Measurements from ENCODE around the gene UBE2E2. TPM values are rescaled to one million over a fixed set of nuclear protein-coding genes. Genes with fewer than 3 reads are reported as not detected.

UBE2E2 gene
- total and polyA plus RNA-seq, 2 donors (not counting 1 experiment from before 2014, with no cell fraction given) = 16.0 to 45.0 TPM

DNA sequence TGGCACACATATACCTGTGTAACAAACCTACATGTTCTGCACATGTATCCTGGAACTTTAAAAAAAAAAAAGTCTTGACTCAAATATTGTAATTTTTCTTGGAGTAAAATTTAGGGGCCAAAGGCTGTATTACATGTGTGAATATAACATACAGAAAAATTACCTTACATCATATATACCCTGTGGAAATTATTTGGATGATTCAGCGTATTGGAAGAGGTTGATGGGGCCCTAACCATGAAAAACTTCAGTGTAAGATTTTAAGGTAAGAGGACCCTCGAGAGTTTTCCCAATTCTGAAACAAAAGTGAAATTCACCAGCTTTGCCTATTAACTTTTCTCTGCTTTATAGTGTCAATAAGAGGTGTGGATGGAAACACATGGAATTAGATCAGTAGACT is 56.4 kb downstream of the UBE2E2 start:
- peaks cover 9 to 11% of the 10 kb centered on the region in 2 donors for H3K4me1 ChIP-seq (ENCODE audit: control insufficient read depth in 2 of 2, insufficient read depth in 2 of 2, low read length in 2 of 2)
- no CpG with 5 or more reads among the region's 2 CpGs for WGBS (ENCODE audit: insufficient coverage)
- no peak overlapping the region for H3K4me3 Mint-ChIP-seq
- peaks cover 28% of the 10 kb centered on the region for H3K4me1 Mint-ChIP-seq
- no peaks in the 10 kb centered on the region for H3K36me3 ChIP-seq (replicated peaks in 1 of 2; ENCODE audit: control extremely low read depth in 1 of 2, control insufficient read depth in 1 of 2, extremely low read depth in 1 of 2, insufficient read depth in 2 of 2, low read length in 1 of 2)
- H3K27me3 ChIP-seq (replicated peaks in 1 of 4; ENCODE audit: control extremely low read depth in 1 of 4, control insufficient read depth in 3 of 4, insufficient read depth in 4 of 4, low read length in 3 of 4) = no peaks in the 10 kb centered on the region
- intact Hi-C loops (cut with micrococcal nuclease) = loop anchor here (5.0 kb wide), 1 partner anchor 37 kb away; no protein-coding TSS in a partner anchor
- peaks cover 96% of the 10 kb centered on the region for H3K79me2 ChIP-seq (ENCODE audit: control insufficient read depth, insufficient read depth, low read length)
- no peak overlapping the region for H2AFZ ChIP-seq (ENCODE audit: insufficient read depth, low read depth, low read length, poor library complexity, severe bottlenecking)
- H3K27ac ChIP-seq (ENCODE audit: low read length in 2 of 2) = no peak overlapping the region
- POLR2A ChIA-PET = interaction anchor here (0.6 kb wide), 1 partner anchor 547 kb away, joined by 11 read pairs; no protein-coding TSS in a partner anchor
- ATAC-seq (ENCODE audit: low read depth) (no peak), DNase-seq (no peak)
- no peaks in the 10 kb centered on the region for H3K27me3 Mint-ChIP-seq
- no peak overlapping the region for H3K4me3 ChIP-seq (ENCODE audit: control extremely low read depth in 1 of 5, extremely low read depth in 1 of 5, insufficient read depth in 1 of 5, low read depth in 2 of 5, low read length in 4 of 5)
- H3K4me2 ChIP-seq (replicated peaks; ENCODE audit: low read depth, low read length, poor library complexity, severe bottlenecking) = no peak overlapping the region
- CTCF ChIA-PET = no interaction called here
- H3K27ac Mint-ChIP-seq = no peak overlapping the region
- H3K9me3 ChIP-seq (ENCODE audit: control extremely low read depth in 1 of 3, control insufficient read depth in 2 of 3, insufficient read depth in 1 of 3, low read length in 2 of 3) = peaks cover 0 to 4% (median 1%) of the 10 kb centered on the region in 3 donors
- no peaks in the 10 kb centered on the region for H3K9me3 Mint-ChIP-seq (ENCODE audit: insufficient read depth)
- peaks cover 49% of the 10 kb centered on the region for H4K20me1 ChIP-seq (ENCODE audit: control insufficient read depth, insufficient read depth, low read length, poor library complexity, severe bottlenecking)
- TF ChIP-seq EZH2 (IDR thresholded peaks at IDR 0.05; ENCODE audit: borderline replicate concordance, insufficient read depth, low read depth, low read length, poor library complexity, severe bottlenecking) = no peak
- no peak for TF ChIP-seq CTCF (IDR thresholded peaks at IDR 0.05)
- no peak overlapping the region for H3K9ac ChIP-seq (ENCODE audit: low read length)

GRCh38 chr3:23262766-23263165 is 59.6 kb downstream of the UBE2E2 start:
- peaks cover 20% of the 10 kb centered on the region for H4K20me1 ChIP-seq (ENCODE audit: control insufficient read depth, insufficient read depth, low read length, poor library complexity, severe bottlenecking)
- no peak overlapping the region for H3K9ac ChIP-seq (ENCODE audit: low read length)
- no peaks in the 10 kb centered on the region for H3K27me3 ChIP-seq (replicated peaks in 1 of 4; ENCODE audit: control extremely low read depth in 1 of 4, control insufficient read depth in 3 of 4, insufficient read depth in 4 of 4, low read length in 3 of 4)
- no peaks in the 10 kb centered on the region for H3K36me3 ChIP-seq (replicated peaks in 1 of 2; ENCODE audit: control extremely low read depth in 1 of 2, control insufficient read depth in 1 of 2, extremely low read depth in 1 of 2, insufficient read depth in 2 of 2, low read length in 1 of 2)
- H3K4me2 ChIP-seq (replicated peaks; ENCODE audit: low read depth, low read length, poor library complexity, severe bottlenecking) = no peak overlapping the region
- intact Hi-C loops (cut with micrococcal nuclease) = no loop called here
- no peaks in the 10 kb centered on the region for H3K9me3 Mint-ChIP-seq (ENCODE audit: insufficient read depth)
- H2AFZ ChIP-seq (ENCODE audit: insufficient read depth, low read depth, low read length, poor library complexity, severe bottlenecking) = no peak overlapping the region
- DNase-seq (no peak), ATAC-seq (ENCODE audit: low read depth) (no peak)
- H3K27me3 Mint-ChIP-seq = no peaks in the 10 kb centered on the region
- POLR2A ChIA-PET = no interaction called here
- peaks cover 0 to 4% (median 1%) of the 10 kb centered on the region in 3 donors for H3K9me3 ChIP-seq (ENCODE audit: control extremely low read depth in 1 of 3, control insufficient read depth in 2 of 3, insufficient read depth in 1 of 3, low read length in 2 of 3)
- peaks cover 76% of the 10 kb centered on the region for H3K79me2 ChIP-seq (ENCODE audit: control insufficient read depth, insufficient read depth, low read length)
- no peak overlapping the region for H3K4me3 ChIP-seq (ENCODE audit: control extremely low read depth in 1 of 5, extremely low read depth in 1 of 5, insufficient read depth in 1 of 5, low read depth in 2 of 5, low read length in 4 of 5)
- no peak overlapping the region for H3K27ac ChIP-seq (ENCODE audit: low read length in 2 of 2)
- H3K4me1 Mint-ChIP-seq = peaks cover 16% of the 10 kb centered on the region
- H3K27ac Mint-ChIP-seq = no peak overlapping the region
- CTCF ChIA-PET = interaction anchor here (0.6 kb wide), 1 partner anchor 352 kb away, joined by 3 read pairs; no protein-coding TSS in a partner anchor
- H3K4me3 Mint-ChIP-seq = no peak overlapping the region
- no peaks in the 10 kb centered on the region for H3K4me1 ChIP-seq (ENCODE audit: control insufficient read depth in 2 of 2, insufficient read depth in 2 of 2, low read length in 2 of 2)
- WGBS (ENCODE audit: insufficient coverage) = 100% methylated on average over 1 of the region's 1 CpG
- TF ChIP-seq CTCF (IDR thresholded peaks at IDR 0.05) (no peak), EZH2 (IDR thresholded peaks at IDR 0.05; ENCODE audit: borderline replicate concordance, insufficient read depth, low read depth, low read length, poor library complexity, severe bottlenecking) (no peak)

Data from B cell (primary cell).